Liver (tissue), 9 donors: ENCODE measurements around the gene GMPR2. TPM values are rescaled to one million over a fixed set of nuclear protein-coding genes. Genes with fewer than 3 reads are reported as not detected.

ENCODE experiments used
- DNase-seq: peaks from one replicate; pipeline ENCODE4 v3.0.0-alpha.2; 2017; ENCODE audit warnings: low spot score
- H3K27ac ChIP-seq, 2 donors: one replicate each; pipeline ENCODE4 v1.7.0; 2013; ENCODE audit warnings: inconsistent platforms in 2 of 2, low read length in 2 of 2, control low read depth in 1 of 2, low read depth in 1 of 2, mild to moderate bottlenecking in 1 of 2
- H3K27me3 ChIP-seq, 4 donors: one replicate each; pipeline versions ENCODE4 v1.6.1 to v1.7.0; 2013; ENCODE audit warnings: low read length in 3 of 4, inconsistent platforms in 1 of 4, mild to moderate bottlenecking in 1 of 4, moderate library complexity in 1 of 4; ENCODE audit not compliant: control insufficient read depth in 4 of 4, insufficient read depth in 4 of 4
- H3K36me3 ChIP-seq, 4 donors: one replicate each; pipeline versions ENCODE4 v1.6.1 to v1.7.0; 2013; ENCODE audit warnings: low read length in 3 of 4, mild to moderate bottlenecking in 3 of 4, low read depth in 1 of 4, moderate library complexity in 1 of 4; ENCODE audit not compliant: control insufficient read depth in 4 of 4, insufficient read depth in 3 of 4
- H3K4me1 ChIP-seq, 4 donors: one replicate each; pipeline versions ENCODE4 v1.6.1 to v1.7.0; 2013; ENCODE audit warnings: low read length in 3 of 4, mild to moderate bottlenecking in 3 of 4, moderate library complexity in 1 of 4; ENCODE audit not compliant: control insufficient read depth in 4 of 4, insufficient read depth in 4 of 4
- H3K4me3 ChIP-seq, 3 donors: one replicate each; pipeline versions ENCODE4 v1.6.1 to v1.7.0; 2013; ENCODE audit warnings: low read length in 3 of 3, control low read depth in 1 of 3, low read depth in 1 of 3, mild to moderate bottlenecking in 1 of 3
- H3K9ac ChIP-seq, 2 donors: one replicate each; pipeline ENCODE4 v1.7.0; 2013; ENCODE audit warnings: low read length in 2 of 2, mild to moderate bottlenecking in 2 of 2, moderate library complexity in 2 of 2, control low read depth in 1 of 2, low read depth in 1 of 2
- H3K9me3 ChIP-seq, 4 donors: one replicate each; pipeline versions ENCODE4 v1.6.1 to v1.7.0; 2013; ENCODE audit warnings: low read length in 3 of 4; ENCODE audit not compliant: control insufficient read depth in 4 of 4
- ATF3 ChIP-seq: IDR thresholded peaks from 2 replicates; pipeline ENCODE4 v1.6.1; 2016; ENCODE audit warnings: antibody characterized with exemption
- CTCF ChIP-seq: fragments of 150-350 bp; IDR thresholded peaks from 2 replicates; pipeline ENCODE4 v1.5.1; 2017; ENCODE audit warnings: improper control_type of control experiment, low read depth, low read length; ENCODE audit not compliant: missing input control
- EGR1 ChIP-seq, 2 donors: IDR thresholded peaks; 2 replicates each; pipeline ENCODE4 v1.6.1; 2016 to 2018; ENCODE audit warnings: antibody characterized with exemption in 2 of 2, low read depth in 2 of 2
- FOXA1 ChIP-seq: IDR thresholded peaks from 2 replicates; pipeline ENCODE4 v1.6.1; 2016; ENCODE audit warnings: antibody characterized with exemption
- FOXA2 ChIP-seq: IDR thresholded peaks from 2 replicates; pipeline ENCODE4 v1.6.1; 2016; ENCODE audit warnings: antibody characterized with exemption
- HNF4A ChIP-seq, 2 donors: conservative IDR thresholded peaks; 2 replicates each; pipeline ENCODE4 v1.6.1; 2016; ENCODE audit warnings: antibody characterized with exemption in 2 of 2, mild to moderate bottlenecking in 2 of 2
- HNF4G ChIP-seq: IDR thresholded peaks from 2 replicates; pipeline ENCODE4 v1.6.1; 2016; ENCODE audit warnings: antibody characterized with exemption
- JUND ChIP-seq, 2 donors: IDR thresholded peaks; 2 replicates each; pipeline ENCODE4 v1.6.1; 2016; ENCODE audit warnings: antibody characterized with exemption in 2 of 2
- MAX ChIP-seq: IDR thresholded peaks from 2 replicates; pipeline ENCODE4 v1.6.1; 2016; ENCODE audit warnings: antibody characterized with exemption
- NR2F2 ChIP-seq: IDR thresholded peaks from 2 replicates; pipeline ENCODE4 v1.6.1; 2016; ENCODE audit warnings: antibody characterized with exemption
- REST ChIP-seq: IDR thresholded peaks from 2 replicates; pipeline ENCODE4 v1.6.1; 2016; ENCODE audit warnings: antibody characterized with exemption, mild to moderate bottlenecking
- RXRA ChIP-seq, 2 donors: IDR thresholded peaks; 2 replicates each; pipeline ENCODE4 v1.6.1; 2017 to 2018; ENCODE audit warnings: antibody characterized with exemption in 2 of 2, mild to moderate bottlenecking in 1 of 2
- SP1 ChIP-seq: IDR thresholded peaks from 2 replicates; pipeline ENCODE4 v1.6.1; 2018; ENCODE audit warnings: antibody characterized with exemption, mild to moderate bottlenecking
- TAF1 ChIP-seq: conservative IDR thresholded peaks from 2 replicates; pipeline ENCODE4 v1.6.1; 2016; ENCODE audit warnings: antibody characterized with exemption, mild to moderate bottlenecking
- YY1 ChIP-seq: IDR thresholded peaks from 2 replicates; pipeline ENCODE4 v1.6.1; 2016; ENCODE audit warnings: antibody characterized with exemption, mild to moderate bottlenecking
- ZBTB33 ChIP-seq: IDR thresholded peaks from 2 replicates; pipeline ENCODE4 v1.6.1; 2016; ENCODE audit warnings: antibody characterized with exemption
- WGBS: extraction: QIAGEN DNeasy Blood & Tissue Kit; methylation state at CpG from one replicate; pipeline ENCODE4 v1.1.7; 2013; 5-methylcytosine and 5-hydroxymethylcytosine counted together
- polyA plus RNA-seq, 2 donors: library from polyadenylated mRNA; stranded (reverse) in 1 of 2; unstranded in 1 of 2; fragments of 200-250 nt in 1 of 2; fragments of >200 nt in 1 of 2; fragmentation: Nextera tagmentation in 1 of 2; extraction: Ambion mirVana in 1 of 2; gene quantifications; one replicate each; pipeline versions ENCODE4 v1.2.1 to v1.2.3, GENCODE V29; 2013 to 2015
- total RNA-seq, 2 donors: library from RNA; depleted of rRNA; stranded (reverse); fragments of >200 nt; gene quantifications; one replicate each; pipeline ENCODE4 v1.2.3, GENCODE V29; 2014
- donor health status: healthy.
- donor health status: healthy.
- donor health status: healthy.
- donor health status: healthy.
- donor health status: healthy.

Gene GMPR2
- total and polyA plus RNA-seq, 4 donors: 28.6 to 42.7 (median 32.4) TPM

- H3K27ac ChIP-seq: peak overlapping the region; percentile 61 to 64
- H3K4me1 ChIP-seq: peaks cover 2 to 18% (median 8%) of the 10 kb centered on the region in 4 donors
- whole genome bisulfite sequencing: 85% methylated on average over 3 of the region's 3 CpGs
- no peaks in the 10 kb centered on the region for H3K27me3 ChIP-seq
- no peak for DNase-seq
- H3K36me3 ChIP-seq: no peaks in the 10 kb centered on the region
- H3K4me3 ChIP-seq: no peak overlapping the region
- no peaks in the 10 kb centered on the region for H3K9me3 ChIP-seq
- H3K9ac ChIP-seq: no peak overlapping the region
- TF ChIP-seq HNF4A (conservative IDR thresholded peaks at IDR 0.05) (peak in 1 of 2 donors; percentile 9), ZBTB33 (no peak), CTCF (no peak), JUND (IDR thresholded peaks at IDR 0.05) (no peak)
Observed at GRCh38 chr14:24246765-24247212, 14.1 kb downstream of the GMPR2 start.

GRCh38 chr14:24247422-24247821, 14.7 kb downstream of the GMPR2 start:
- DNase-seq: no peak
- TF ChIP-seq FOXA1 (no peak), RXRA (IDR thresholded peaks at IDR 0.05) (no peak), FOXA2 (no peak), NR2F2 (no peak), CTCF (no peak), EGR1 (IDR thresholded peaks at IDR 0.05; ENCODE audit: low read depth in 2 of 2) (no peak), TAF1 (no peak), ZBTB33 (no peak), MAX (no peak), JUND (IDR thresholded peaks at IDR 0.05) (no peak), REST (no peak), YY1 (no peak), HNF4A (conservative IDR thresholded peaks at IDR 0.05) (no peak), ATF3 (no peak), HNF4G (no peak), SP1 (no peak)
- no peak overlapping the region for H3K9ac ChIP-seq
- H3K4me3 ChIP-seq: no peak overlapping the region
- H3K27ac ChIP-seq: peak overlapping the region in 1 of 2 donors; percentile 61
- no peaks in the 10 kb centered on the region for H3K9me3 ChIP-seq
- H3K4me1 ChIP-seq: peaks cover 2 to 13% (median 5%) of the 10 kb centered on the region in 4 donors
- 86% methylated on average over 7 of the region's 7 CpGs for WGBS
- H3K36me3 ChIP-seq: no peaks in the 10 kb centered on the region
- no peaks in the 10 kb centered on the region for H3K27me3 ChIP-seq
